Psoas muscle (tissue), 8 donors: ENCODE measurements around the gene SPSB4. TPM values are rescaled to one million over a fixed set of nuclear protein-coding genes. Genes with fewer than 3 reads are reported as not detected.
"Not testable (repeated sequence)": the region's sequence is repeated elsewhere in the genome, so short reads cannot be mapped to it uniquely, and the experiment has no call there.

ENCODE experiments used
- ATAC-seq, 4 donors: fragments of 200-7000 bp; cut with Tn5 transposase; one replicate each; pipeline ENCODE4 v1.9.1; 2020; ENCODE audit warnings: moderate library complexity in 3 of 4, mild to moderate bottlenecking in 2 of 4
- DNase-seq, 2 donors: peaks; one replicate each; pipeline ENCODE4 v3.0.0-alpha.2; 2020
- H3K27ac ChIP-seq: fragments of 200-600 bp; one replicate; pipeline ENCODE4 v1.8.0; 2022
- H3K27me3 ChIP-seq, 3 donors: fragments of 200-600 bp in 1 of 3; one replicate each; pipeline versions ENCODE4 v1.6.1 to v1.8.0; 2013 to 2022; ENCODE audit warnings: low read length in 2 of 3, mild to moderate bottlenecking in 2 of 3, moderate library complexity in 1 of 3; ENCODE audit not compliant: insufficient read depth in 3 of 3
- H3K36me3 ChIP-seq, 2 donors: fragments of 200-600 bp in 1 of 2; one replicate each; pipeline versions ENCODE4 v1.6.1 to v1.8.0; 2013 to 2022; ENCODE audit warnings: low read depth in 1 of 2, mild to moderate bottlenecking in 1 of 2, moderate library complexity in 1 of 2; ENCODE audit not compliant: insufficient read depth in 1 of 2
- H3K4me1 ChIP-seq: fragments of 200-600 bp; one replicate; pipeline ENCODE4 v1.8.0; 2022
- H3K4me3 ChIP-seq: fragments of 200-600 bp; one replicate; pipeline ENCODE4 v1.8.0; 2022; ENCODE audit warnings: mild to moderate bottlenecking
- H3K9me3 ChIP-seq: fragments of 200-600 bp; one replicate; pipeline ENCODE4 v1.8.0; 2022
- CTCF ChIP-seq: fragments of 200-600 bp; IDR thresholded peaks from one replicate; pipeline ENCODE4 v1.8.0; 2022; ENCODE audit warnings: antibody characterized with exemption
- WGBS, 3 donors: extraction: QIAGEN DNeasy Blood & Tissue Kit; methylation state at CpG; one replicate each; pipeline versions ENCODE4 v1.1.6 to v1.1.7; 2013; 5-methylcytosine and 5-hydroxymethylcytosine counted together
- intact Hi-C, 2 donors: fragments of 100-400 bp; cut with DNase I; formaldehyde crosslinking; loops; one replicate each; pipeline versions ENCODE4 v1.11.0 to v1.14.2; 2022
- polyA plus RNA-seq, 3 donors: library from polyadenylated mRNA; stranded (reverse); fragments of 200-250 nt; gene quantifications; one replicate each; pipeline ENCODE4 v1.2.3, GENCODE V29; 2013
- total RNA-seq, 4 donors: library from RNA; stranded (reverse); fragmentation: NEBNext Ultra II Directional in 2 of 4; extraction: Animal tissue kit (Norgen Biotek cat#: 25700) in 2 of 4; gene quantifications; one replicate each; pipeline versions ENCODE4 v1.2.1 to v1.2.4, GENCODE V29; 2021 to 2023
- donor health status: healthy with polysubstance abuse.
- donor health status: DM: no; HTN: no; CAD: no; lungs with moderate emphysema.
- donor health status: Bipolar disorder and iron deficiency.
- donor health status: healthy.
- donor health status: DM: yes; HTN: yes; CAD: no.
- donor health status: DM: no; HTN: no; CAD: no.
- donor health status: DM: no; HTN: no; CAD: no.
- donor health status: DM: yes; HTN: yes; CAD: no.

SPSB4 gene
- total and polyA plus RNA-seq, 7 donors: 0.39 to 1.9 (median 0.59) TPM

- H3K36me3 ChIP-seq: no peaks in the 10 kb centered on the region
- H3K27ac ChIP-seq: no peak overlapping the region
- H3K9me3 ChIP-seq: no peaks in the 10 kb centered on the region
- peaks cover 21% of the 10 kb centered on the region for H3K4me1 ChIP-seq
- TF ChIP-seq CTCF: no peak
- ATAC-seq: no peak
- H3K27me3 ChIP-seq: no peaks in the 10 kb centered on the region
- intact Hi-C loops: no loop called here
- DNase-seq: no peak
- no peak overlapping the region for H3K4me3 ChIP-seq
Observed at GRCh38 chr3:141110322-141110721, 59.2 kb downstream of the SPSB4 start.

GRCh38 chr3:141111364-141112155, 60.4 kb downstream of the SPSB4 start:
- Histone ChIP-seq H3K4me1 (peaks cover 21% of the 10 kb centered on the region), H3K27me3 (no peaks in the 10 kb centered on the region), H3K27ac (no peak overlapping the region), H3K4me3 (no peak overlapping the region), H3K9me3 (no peaks in the 10 kb centered on the region), H3K36me3 (no peaks in the 10 kb centered on the region)
- no peak for TF ChIP-seq CTCF
- DNase-seq (no peak), ATAC-seq (no peak)
- WGBS, 3 donors: 82 to 88% (median 88%) methylated on average over 12 of the region's 12 CpGs
- intact Hi-C loops: no loop called here

- H3K4me1 ChIP-seq: peaks cover 16% of the 10 kb centered on the region
Observed at GRCh38 chr3:141112686-141113297, 61.6 kb downstream of the SPSB4 start.

GRCh38 chr3:141113680-141114079, 62.5 kb downstream of the SPSB4 start:
- H3K27me3 ChIP-seq, ATAC-seq, H3K27ac ChIP-seq, H3K4me1 ChIP-seq, DNase-seq, H3K4me3 ChIP-seq, intact Hi-C loops, H3K36me3 ChIP-seq, H3K9me3 ChIP-seq: not testable (repeated sequence)
- 95 to 99% (median 96%) methylated on average over 6 of the region's 6 CpGs for WGBS, 3 donors

More at GRCh38 chr3:141112686-141113297, 61.6 kb downstream of the SPSB4 start:
- H3K27me3 ChIP-seq: no peaks in the 10 kb centered on the region
- peak in 1 of 2 donors; percentile 7 for DNase-seq
- 73 to 79% (median 78%) methylated on average over 3 of the region's 3 CpGs for WGBS, 3 donors
- TF ChIP-seq CTCF: no peak
- no peak overlapping the region for H3K4me3 ChIP-seq
- no peak for ATAC-seq
- H3K27ac ChIP-seq: no peak overlapping the region
- peaks cover 2% of the 10 kb centered on the region for H3K9me3 ChIP-seq
- intact Hi-C loops: no loop called here
- no peaks in the 10 kb centered on the region for H3K36me3 ChIP-seq

GRCh38 chr3:141114179-141114745, 63.1 kb downstream of the SPSB4 start:
- DNase-seq: no peak
- no peak for ATAC-seq
- no peak overlapping the region for H3K4me3 ChIP-seq
- no peaks in the 10 kb centered on the region for H3K27me3 ChIP-seq
- no peak overlapping the region for H3K27ac ChIP-seq
- H3K4me1 ChIP-seq: peaks cover 4% of the 10 kb centered on the region
- intact Hi-C loops: no loop called here
- no peak for TF ChIP-seq CTCF
- no peaks in the 10 kb centered on the region for H3K36me3 ChIP-seq
- peaks cover 4% of the 10 kb centered on the region for H3K9me3 ChIP-seq
- WGBS, 3 donors: 63 to 76% (median 64%) methylated on average over 10 of the region's 10 CpGs
